GM12864 (cell line): Measurements from ENCODE around the gene PACRG.

Experiments
- DNase-seq: peaks from one replicate; pipeline ENCODE4 v3.0.0-alpha.2; 2011; ENCODE audit warnings: low read depth
- H3K4me3 ChIP-seq: 2 replicates; pipeline ENCODE4 v1.5.1; 2011; ENCODE audit warnings: mild to moderate bottlenecking, low read depth, low read length, control low read depth
- CTCF ChIP-seq: IDR thresholded peaks from 2 replicates; pipeline ENCODE4 v1.5.1; 2011; ENCODE audit warnings: low read depth, mild to moderate bottlenecking, moderate library complexity, low read length, control low read depth, inconsistent platforms; ENCODE audit errors: missing control alignments

The PACRG gene

GRCh38 chr6:163122365-163122764, 394.6 kb downstream of the PACRG start:
- TF ChIP-seq CTCF = no peak
- H3K4me3 ChIP-seq = no peak overlapping the region
- no peak for DNase-seq

- H3K4me3 ChIP-seq = no peak overlapping the region
- no peak for TF ChIP-seq CTCF
- DNase-seq = no peak
These were observed 395.3 kb downstream of the PACRG start for GRCh38 chr6:163123098-163123497.

- no peak for TF ChIP-seq CTCF
- H3K4me3 ChIP-seq = no peak overlapping the region
- DNase-seq = no peak
These were observed 399.0 kb downstream of the PACRG start for GRCh38 chr6:163126741-163127140.

GRCh38 chr6:163127587-163127986, 399.8 kb downstream of the PACRG start:
- H3K4me3 ChIP-seq = no peak overlapping the region
- DNase-seq = no peak
- no peak for TF ChIP-seq CTCF

- DNase-seq = no peak
- no peak overlapping the region for H3K4me3 ChIP-seq
- no peak for TF ChIP-seq CTCF
These were observed 400.6 kb downstream of the PACRG start for GRCh38 chr6:163128324-163128723.

- no peak for TF ChIP-seq CTCF
- H3K4me3 ChIP-seq = no peak overlapping the region
- DNase-seq = no peak
These were observed 404.4 kb downstream of the PACRG start for GRCh38 chr6:163132050-163132750.

GRCh38 chr6:163133017-163133416, 405.2 kb downstream of the PACRG start:
- TF ChIP-seq CTCF = no peak
- no peak overlapping the region for H3K4me3 ChIP-seq
- no peak for DNase-seq
